LNCAP (cell line): Measurements from ENCODE around the gene MAML2.

ENCODE experiments used
- TF ChIP-seq, protein P1 (sequence below): fragments of 450-650 bp; IDR thresholded peaks from 2 replicates; pipeline ENCODE4 v1.5.1; 2017; ENCODE audit warnings: mild to moderate bottlenecking

The MAML2 gene

DNA sequence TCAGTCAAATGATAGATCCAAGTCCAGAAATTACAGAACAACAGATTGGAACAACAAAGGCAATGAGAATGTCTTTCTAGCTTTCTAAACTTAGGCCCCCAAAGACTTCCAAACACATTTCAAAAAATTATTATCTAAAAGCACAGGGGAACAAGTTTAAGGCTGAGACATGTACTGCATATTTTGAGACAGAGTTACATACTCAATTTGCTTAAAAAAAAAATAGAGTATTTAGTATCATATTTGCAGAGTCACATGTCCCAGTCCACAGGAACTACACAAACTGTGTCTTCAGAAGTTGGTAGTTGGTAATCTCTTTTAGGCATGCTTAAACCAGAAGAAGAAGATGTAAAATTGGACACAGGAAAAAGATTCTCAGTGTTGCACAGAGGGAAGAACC lies 127.2 kb downstream of the MAML2 start:
- TF ChIP-seq, protein P1, sequence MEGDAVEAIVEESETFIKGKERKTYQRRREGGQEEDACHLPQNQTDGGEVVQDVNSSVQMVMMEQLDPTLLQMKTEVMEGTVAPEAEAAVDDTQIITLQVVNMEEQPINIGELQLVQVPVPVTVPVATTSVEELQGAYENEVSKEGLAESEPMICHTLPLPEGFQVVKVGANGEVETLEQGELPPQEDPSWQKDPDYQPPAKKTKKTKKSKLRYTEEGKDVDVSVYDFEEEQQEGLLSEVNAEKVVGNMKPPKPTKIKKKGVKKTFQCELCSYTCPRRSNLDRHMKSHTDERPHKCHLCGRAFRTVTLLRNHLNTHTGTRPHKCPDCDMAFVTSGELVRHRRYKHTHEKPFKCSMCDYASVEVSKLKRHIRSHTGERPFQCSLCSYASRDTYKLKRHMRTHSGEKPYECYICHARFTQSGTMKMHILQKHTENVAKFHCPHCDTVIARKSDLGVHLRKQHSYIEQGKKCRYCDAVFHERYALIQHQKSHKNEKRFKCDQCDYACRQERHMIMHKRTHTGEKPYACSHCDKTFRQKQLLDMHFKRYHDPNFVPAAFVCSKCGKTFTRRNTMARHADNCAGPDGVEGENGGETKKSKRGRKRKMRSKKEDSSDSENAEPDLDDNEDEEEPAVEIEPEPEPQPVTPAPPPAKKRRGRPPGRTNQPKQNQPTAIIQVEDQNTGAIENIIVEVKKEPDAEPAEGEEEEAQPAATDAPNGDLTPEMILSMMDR: no peak

DNA sequence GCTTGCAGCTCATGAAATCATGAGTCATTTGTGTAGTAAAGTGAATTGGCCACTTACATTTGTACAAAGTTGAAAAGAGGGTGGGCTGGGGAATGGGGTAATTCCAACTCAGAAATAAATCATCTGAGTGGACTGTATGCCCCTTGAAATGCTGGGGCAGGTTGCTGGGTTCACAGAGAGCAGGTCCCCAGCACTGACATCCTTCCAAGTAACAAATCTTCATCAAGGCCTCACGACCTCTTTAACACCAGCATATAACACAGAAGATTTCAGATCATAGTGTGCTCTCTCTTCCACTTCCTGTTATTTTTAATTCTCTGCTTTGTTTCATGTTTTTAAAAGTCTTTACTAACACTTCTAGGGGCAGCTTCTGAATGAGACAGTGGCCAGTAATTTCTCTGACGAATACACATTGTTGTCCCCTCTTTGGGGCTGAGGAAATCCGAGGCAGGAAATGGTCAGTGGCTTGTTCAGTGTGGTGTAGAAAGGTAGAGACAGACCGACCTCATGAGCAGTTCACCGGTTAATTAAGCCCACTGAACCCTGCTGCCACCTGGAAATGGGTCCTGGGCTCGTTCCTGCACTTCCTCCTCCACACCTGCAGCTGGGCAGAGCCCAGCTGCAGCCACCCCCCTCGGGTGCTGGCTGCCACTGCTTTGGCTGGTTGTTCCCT lies 127.7 kb downstream of the MAML2 start:
- TF ChIP-seq, protein P1: no peak

DNA sequence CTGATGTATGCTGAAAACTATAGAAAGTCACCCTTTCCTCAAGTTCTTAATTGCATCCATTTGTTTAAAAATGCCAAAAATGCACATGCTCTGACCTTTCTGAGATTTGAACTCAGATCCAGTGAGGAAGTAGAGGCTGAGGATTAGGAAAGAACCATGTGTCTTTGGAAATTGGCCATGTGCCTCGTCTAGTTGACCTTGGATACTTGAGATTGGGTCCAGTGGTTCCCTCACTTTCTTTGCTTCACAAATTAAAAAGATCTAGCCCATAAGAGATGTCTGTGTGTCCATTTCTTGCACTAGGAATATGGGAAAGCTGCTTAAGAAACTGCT lies 128.3 kb downstream of the MAML2 start:
- TF ChIP-seq, protein P1: no peak

DNA sequence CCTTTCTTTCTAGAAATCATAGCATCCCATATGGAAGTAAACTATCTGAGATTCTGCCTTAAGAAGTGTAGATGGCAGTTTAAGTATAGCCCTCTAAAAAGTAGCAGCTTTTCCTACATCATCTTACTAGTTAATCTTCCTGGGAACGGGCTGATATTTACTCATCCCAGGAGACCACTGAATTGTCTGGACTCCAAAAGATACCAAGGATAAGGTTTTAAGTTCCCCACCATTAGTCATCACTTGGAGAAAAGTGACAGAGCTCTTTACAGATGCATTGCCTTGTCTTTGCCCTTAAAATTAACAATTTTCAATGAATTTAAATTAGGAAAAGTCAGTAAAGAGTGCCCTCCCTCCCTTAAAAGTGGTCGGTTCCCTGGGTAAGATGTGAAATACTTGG lies 129.5 kb downstream of the MAML2 start:
- TF ChIP-seq, protein P1: no peak

DNA sequence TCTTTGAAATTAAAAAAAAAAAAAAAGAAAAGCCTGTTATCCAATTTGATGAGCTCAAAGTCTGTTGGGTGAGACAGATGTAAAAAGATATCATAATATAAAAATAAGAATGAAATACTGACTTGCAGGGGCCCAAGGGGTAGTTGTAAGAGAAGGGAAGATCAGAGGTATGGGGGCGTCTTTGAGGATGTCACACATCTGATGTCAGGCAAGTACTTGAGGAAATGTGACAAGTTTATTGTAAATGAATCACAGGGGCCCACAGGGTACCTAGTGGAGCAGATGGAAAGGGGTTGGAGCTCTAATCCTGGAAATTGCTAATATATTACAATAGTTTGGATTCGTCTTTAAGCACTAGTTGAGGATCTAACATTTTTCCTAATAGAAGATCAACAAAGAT lies 131.6 kb downstream of the MAML2 start:
- TF ChIP-seq, protein P1: no peak

DNA sequence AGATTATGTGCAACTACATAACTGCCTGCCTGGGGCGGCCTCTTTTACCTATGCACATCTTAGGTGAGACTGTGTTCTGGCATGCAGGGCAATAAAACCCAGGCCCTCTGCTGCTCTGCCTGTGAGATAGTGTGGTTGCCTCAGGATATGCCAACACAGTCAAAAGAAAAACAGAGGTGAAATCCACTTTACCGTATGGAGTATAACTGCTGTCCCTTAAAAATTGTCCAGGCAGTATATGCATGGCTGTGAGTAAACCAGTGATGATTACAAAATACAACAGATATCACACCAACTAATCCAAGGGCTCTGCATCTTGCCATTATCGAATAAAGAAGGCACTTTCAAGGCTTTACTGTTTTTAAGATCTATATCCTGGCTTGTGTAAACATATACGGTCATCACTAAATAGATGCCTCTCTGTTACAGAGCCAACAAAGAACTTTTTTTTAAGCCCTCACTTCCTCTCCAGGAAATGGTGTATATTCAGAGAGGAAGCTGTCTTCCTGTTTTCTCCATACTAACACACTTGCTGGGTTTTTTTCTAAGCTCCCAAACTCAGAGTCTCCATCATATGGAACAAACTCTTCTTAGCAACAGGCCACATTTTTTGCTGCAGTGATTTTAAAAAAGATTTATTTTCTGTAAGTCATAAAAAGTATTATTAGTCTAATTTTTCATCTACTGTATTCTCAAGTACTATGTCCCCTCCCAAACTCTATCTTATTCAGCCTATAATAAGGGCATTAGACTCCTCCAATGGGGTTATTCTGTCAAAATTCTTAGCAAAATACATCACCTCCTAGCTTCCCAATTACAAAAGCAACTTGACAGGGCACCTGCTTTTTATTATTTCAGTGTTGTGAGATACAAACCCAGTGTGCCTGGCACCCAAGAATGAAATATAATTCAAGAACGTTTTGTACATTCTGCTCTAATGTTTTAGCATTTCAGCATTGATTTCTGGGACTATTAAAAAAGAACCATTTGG lies 135.2 kb downstream of the MAML2 start:
- TF ChIP-seq, protein P1: no peak

DNA sequence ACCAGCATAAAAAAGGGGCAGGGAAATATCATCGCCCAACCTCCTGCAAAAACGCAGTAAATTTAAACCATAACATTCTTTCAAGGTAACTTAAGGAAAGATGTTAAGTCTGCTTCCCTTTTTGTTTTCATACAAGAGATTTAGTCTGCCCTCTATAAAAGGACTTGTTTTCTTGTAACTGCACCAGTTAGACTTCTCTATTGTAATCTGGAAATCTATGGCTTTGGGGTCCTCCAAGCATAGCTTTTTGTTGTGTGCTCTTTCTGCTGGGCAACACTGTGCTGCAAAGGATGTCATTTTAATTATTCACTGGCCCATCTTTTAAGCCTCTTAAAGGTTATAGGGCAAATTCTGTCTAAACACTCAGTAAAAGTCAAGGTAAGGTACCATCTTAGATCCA lies 136.0 kb downstream of the MAML2 start:
- TF ChIP-seq, protein P1: no peak
